22Rv1 (cell line): ENCODE data around the gene SRR.

Experiments
- CTCF ChIP-seq: fragments of 450-650 bp; IDR thresholded peaks from 2 replicates; pipeline ENCODE4 v1.5.1; 2017; ENCODE audit warnings: mild to moderate bottlenecking
- ZFX ChIP-seq: fragments of 450-650 bp; IDR thresholded peaks from 2 replicates; pipeline ENCODE4 v1.6.1; 2017; ENCODE audit warnings: antibody characterized with exemption, borderline replicate concordance

GRCh38 chr17:2362016-2362415 is 58.3 kb downstream of the SRR start:
- TF ChIP-seq CTCF (no peak), ZFX (no peak)
